HFFc6 (cell line): ENCODE data around the gene KCNJ14. TPM values are rescaled to one million over a fixed set of nuclear protein-coding genes. Genes with fewer than 3 reads are reported as not detected.

Experiments
- DNase-seq: peaks from one replicate; pipeline ENCODE4 v3.0.0-alpha.2; 2018
- H3K27ac Mint-ChIP-seq: 2 replicates; pipeline ENCODE4 v1.8.0; 2020; ENCODE audit warnings: mild to moderate bottlenecking, mixed read lengths
- H3K27me3 Mint-ChIP-seq: 2 replicates; pipeline ENCODE4 v1.8.0; 2021; ENCODE audit warnings: mild to moderate bottlenecking, moderate library complexity, mixed read lengths; ENCODE audit not compliant: insufficient read depth
- H3K36me3 Mint-ChIP-seq: 2 replicates; pipeline ENCODE4 v1.8.0; 2021; ENCODE audit warnings: low read depth, mixed read lengths
- H3K4me1 Mint-ChIP-seq: 2 replicates; pipeline ENCODE4 v1.8.0; 2020; ENCODE audit warnings: low read depth, mixed read lengths
- H3K4me3 Mint-ChIP-seq: 2 replicates; pipeline ENCODE4 v1.8.0; 2020; ENCODE audit warnings: mild to moderate bottlenecking, moderate library complexity, mixed read lengths
- H3K9me3 Mint-ChIP-seq: 2 replicates; pipeline ENCODE4 v1.8.0; 2020; ENCODE audit warnings: mild to moderate bottlenecking, mixed read lengths
- total RNA-seq, 6 experiments: library from RNA; stranded (reverse); fragmentation: NEBNext Ultra II Directional; extraction: Animal tissue kit (Norgen Biotek cat#: 25700); gene quantifications; 2 replicates in 1 of 6; 3 replicates in 5 of 6; pipeline ENCODE4 v1.2.3, GENCODE V29; 2021
- TF ChIP-seq, protein P1 (sequence below): fragments of 200-600 bp; sonication (generic); IDR thresholded peaks from 2 replicates; pipeline ENCODE4 v1.5.0; 2021; ENCODE audit warnings: antibody characterized with exemption, mild to moderate bottlenecking

Gene KCNJ14
- total RNA-seq, 6 experiments from 2014 or later: 0.33 to 0.90 (median 0.51) TPM

DNA sequence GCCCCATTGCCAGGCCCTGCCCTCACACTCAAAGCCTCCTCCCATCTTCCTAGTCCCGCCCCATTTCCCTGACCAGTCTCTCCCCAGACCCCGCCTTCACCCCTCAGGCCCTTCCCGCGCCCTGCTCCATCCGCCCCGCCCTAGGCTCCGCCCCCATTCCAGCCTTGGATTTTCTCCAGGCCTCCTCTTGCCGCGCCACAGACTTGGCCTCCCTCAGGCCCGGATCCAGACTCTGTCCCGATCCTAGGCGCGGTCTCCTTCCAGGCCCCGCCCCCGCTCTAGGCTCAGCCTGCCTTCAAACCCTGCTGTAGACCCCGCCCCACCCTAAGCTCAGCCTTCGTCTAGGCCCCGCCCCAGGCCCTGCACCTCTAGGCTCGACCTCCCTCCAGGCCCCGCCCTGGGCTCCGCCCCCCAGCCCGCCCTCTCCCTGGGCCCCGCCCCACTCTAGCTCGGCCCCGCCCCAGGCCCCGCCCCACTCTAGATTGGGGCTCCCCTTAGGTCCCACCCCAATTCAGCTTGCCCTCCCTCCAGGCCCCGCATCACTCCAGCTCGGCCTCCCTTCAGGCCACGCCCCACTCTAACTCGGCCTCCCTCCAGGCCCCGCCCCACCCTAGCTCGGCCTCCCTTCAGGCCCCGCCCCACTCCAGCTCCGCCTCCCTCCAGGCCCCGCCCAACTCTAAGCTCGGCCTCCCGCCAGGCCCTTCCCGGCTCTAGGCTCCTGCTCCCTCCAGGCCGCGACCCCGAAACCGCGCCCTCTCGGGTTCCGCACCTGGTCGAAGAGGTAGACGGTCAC lies 37.7 kb downstream of the KCNJ14 start:
- peak; percentile 96 for DNase-seq
- peak overlapping the region; percentile 83 for H3K27ac Mint-ChIP-seq
- peaks cover 10% of the 10 kb centered on the region for H3K27me3 Mint-ChIP-seq
- 0 out of 2 replicates have a peak, but pooled peaks cover 4% of the 10 kb centered on the region for H3K9me3 Mint-ChIP-seq
- TF ChIP-seq, protein P1, sequence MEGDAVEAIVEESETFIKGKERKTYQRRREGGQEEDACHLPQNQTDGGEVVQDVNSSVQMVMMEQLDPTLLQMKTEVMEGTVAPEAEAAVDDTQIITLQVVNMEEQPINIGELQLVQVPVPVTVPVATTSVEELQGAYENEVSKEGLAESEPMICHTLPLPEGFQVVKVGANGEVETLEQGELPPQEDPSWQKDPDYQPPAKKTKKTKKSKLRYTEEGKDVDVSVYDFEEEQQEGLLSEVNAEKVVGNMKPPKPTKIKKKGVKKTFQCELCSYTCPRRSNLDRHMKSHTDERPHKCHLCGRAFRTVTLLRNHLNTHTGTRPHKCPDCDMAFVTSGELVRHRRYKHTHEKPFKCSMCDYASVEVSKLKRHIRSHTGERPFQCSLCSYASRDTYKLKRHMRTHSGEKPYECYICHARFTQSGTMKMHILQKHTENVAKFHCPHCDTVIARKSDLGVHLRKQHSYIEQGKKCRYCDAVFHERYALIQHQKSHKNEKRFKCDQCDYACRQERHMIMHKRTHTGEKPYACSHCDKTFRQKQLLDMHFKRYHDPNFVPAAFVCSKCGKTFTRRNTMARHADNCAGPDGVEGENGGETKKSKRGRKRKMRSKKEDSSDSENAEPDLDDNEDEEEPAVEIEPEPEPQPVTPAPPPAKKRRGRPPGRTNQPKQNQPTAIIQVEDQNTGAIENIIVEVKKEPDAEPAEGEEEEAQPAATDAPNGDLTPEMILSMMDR: no peak
- H3K4me3 Mint-ChIP-seq: peak overlapping the region; percentile 69
- no peaks in the 10 kb centered on the region; the same call in 1 of the 2 replicates for H3K36me3 Mint-ChIP-seq
- H3K4me1 Mint-ChIP-seq: peaks cover 23% of the 10 kb centered on the region

DNA sequence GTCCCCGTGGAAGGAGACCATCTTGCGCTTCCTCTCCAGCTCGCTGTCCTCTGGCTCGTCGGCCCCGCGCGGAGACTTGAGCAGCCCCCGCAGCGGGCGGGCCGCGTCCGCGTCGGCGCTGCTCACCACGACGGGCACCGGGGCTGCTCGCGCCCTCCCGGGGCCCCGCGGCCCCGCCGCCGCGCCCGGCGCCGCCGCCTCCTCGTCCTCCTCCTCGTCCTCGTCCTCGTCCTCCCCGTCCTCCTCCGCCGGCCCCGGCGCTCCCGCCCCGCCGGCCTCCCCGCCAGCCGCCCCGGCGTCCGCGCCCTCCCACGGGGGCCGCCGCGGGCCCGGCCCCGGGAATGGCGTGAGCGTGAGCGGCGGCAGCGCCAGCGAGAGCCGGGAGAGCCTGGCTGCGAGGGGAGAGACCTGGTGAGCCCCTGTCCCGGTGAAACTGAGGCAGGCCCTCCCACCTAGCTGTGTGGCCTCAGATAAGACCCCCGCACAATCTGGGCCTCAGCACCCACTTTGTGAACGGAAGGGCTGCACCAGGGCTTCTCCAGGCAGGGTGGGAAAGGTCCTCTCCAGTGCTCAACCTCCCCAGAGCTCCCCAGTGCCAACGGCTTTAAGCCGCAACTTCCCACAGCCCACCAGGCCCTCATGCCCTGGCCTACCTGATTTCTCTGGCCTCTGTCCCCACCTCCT lies 38.5 kb downstream of the KCNJ14 start:
- H3K36me3 Mint-ChIP-seq: no peaks in the 10 kb centered on the region; the same call in 1 of the 2 replicates
- peaks cover 10% of the 10 kb centered on the region for H3K27me3 Mint-ChIP-seq
- H3K9me3 Mint-ChIP-seq: 0 out of 2 replicates have a peak, but pooled peaks cover 4% of the 10 kb centered on the region
- H3K27ac Mint-ChIP-seq: peak overlapping the region; percentile 13; the same call in 1 of the 2 replicates
- DNase-seq: no peak
- TF ChIP-seq, protein P1: no peak
- H3K4me1 Mint-ChIP-seq: peaks cover 15% of the 10 kb centered on the region
- H3K4me3 Mint-ChIP-seq: peak overlapping the region; percentile 76

GRCh38 chr19:48495396-48495795 lies 40.0 kb downstream of the KCNJ14 start:
- Mint-ChIP-seq H3K36me3 (no peaks in the 10 kb centered on the region; the same call in 1 of the 2 replicates), H3K27me3 (peaks cover 17% of the 10 kb centered on the region), H3K27ac (no peak overlapping the region), H3K4me1 (peaks cover 14% of the 10 kb centered on the region), H3K9me3 (0 out of 2 replicates have a peak, but pooled peaks cover 4% of the 10 kb centered on the region), H3K4me3 (no peak overlapping the region)
- TF ChIP-seq, protein P1: no peak
- DNase-seq: no peak

DNA sequence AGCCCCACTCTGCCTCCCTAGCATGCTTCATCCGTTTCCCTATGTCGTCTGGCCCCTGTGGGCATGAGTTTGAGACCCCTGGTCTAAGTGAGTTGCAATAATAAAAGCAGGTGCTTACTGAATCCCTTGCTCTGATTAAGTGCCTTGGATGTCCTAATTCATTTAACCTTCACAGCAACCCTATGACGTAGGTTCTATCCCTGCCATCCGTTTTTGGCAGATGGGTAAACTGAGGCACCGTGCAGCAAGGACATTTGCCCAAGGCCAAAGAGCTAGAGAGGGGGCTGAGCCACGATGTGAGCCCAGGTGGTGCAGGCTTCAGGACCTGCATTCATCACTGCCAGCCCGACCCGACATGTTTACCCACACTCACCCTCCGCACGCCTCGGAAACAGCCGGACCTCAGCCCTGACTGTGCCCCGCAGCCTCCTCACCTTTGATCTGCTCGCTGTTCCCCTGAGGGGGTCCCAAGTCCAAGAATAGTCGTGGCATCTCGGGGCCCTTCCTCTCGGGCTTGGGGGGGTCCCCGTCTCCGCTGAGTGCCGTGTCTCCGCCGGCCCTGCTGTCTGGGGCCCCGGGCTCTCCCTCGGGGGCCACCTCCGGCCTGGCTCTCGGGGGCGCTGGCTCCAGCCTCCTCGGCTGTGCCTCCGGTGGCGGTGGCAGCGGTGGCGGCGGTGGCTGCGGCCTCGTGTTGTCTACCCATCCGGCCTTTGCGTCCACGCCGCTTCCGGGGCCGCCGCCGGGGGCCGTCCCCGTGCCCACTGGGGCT lies 41.8 kb downstream of the KCNJ14 start:
- TF ChIP-seq, protein P1: no peak
- 0 out of 2 replicates have a peak, but pooled peaks cover 4% of the 10 kb centered on the region for H3K9me3 Mint-ChIP-seq
- H3K36me3 Mint-ChIP-seq: no peaks in the 10 kb centered on the region; the same call in 1 of the 2 replicates
- H3K4me1 Mint-ChIP-seq: peaks cover 14% of the 10 kb centered on the region
- no peak overlapping the region for H3K4me3 Mint-ChIP-seq
- H3K27me3 Mint-ChIP-seq: peaks cover 20% of the 10 kb centered on the region
- no peak for DNase-seq
- no peak overlapping the region for H3K27ac Mint-ChIP-seq
